Activated T-helper 1 cell treated with anti-CD3 and anti-CD28 coated beads, Interleukin-2, amount 50 U/mL, for 16 hours (primary cell): ENCODE results near the gene ATXN7L1.
"Not testable (repeated sequence)": the region's sequence is repeated elsewhere in the genome, so short reads cannot be mapped to it uniquely, and the experiment has no call there.

ENCODE experiments used
- DNase-seq, 2 donors: peaks; one replicate each; pipeline ENCODE4 v3.0.0-alpha.2; 2020; ENCODE audit warnings: low read depth in 1 of 2, low spot score in 1 of 2

ATXN7L1 gene

GRCh38 chr7:105623378-105623777 lies 253.0 kb downstream of the ATXN7L1 start:
- DNase-seq: no peak

- no peak for DNase-seq
Observed at GRCh38 chr7:105622106-105622731, 254.2 kb downstream of the ATXN7L1 start.

- no peak for DNase-seq
Observed at GRCh38 chr7:105621617-105622016, 254.8 kb downstream of the ATXN7L1 start.

GRCh38 chr7:105621176-105621575 lies 255.2 kb downstream of the ATXN7L1 start:
- DNase-seq: no peak

- no peak for DNase-seq
Observed at GRCh38 chr7:105619590-105619989, 256.8 kb downstream of the ATXN7L1 start.

GRCh38 chr7:105618016-105618296 lies 258.4 kb downstream of the ATXN7L1 start:
- no peak for DNase-seq

GRCh38 chr7:105617280-105618015 lies 259.0 kb downstream of the ATXN7L1 start:
- no peak for DNase-seq

- DNase-seq: no peak
Observed at GRCh38 chr7:105614341-105614840, 262.0 kb downstream of the ATXN7L1 start.

GRCh38 chr7:105613611-105614330 lies 262.6 kb downstream of the ATXN7L1 start:
- DNase-seq: no peak

- no peak for DNase-seq
Observed at GRCh38 chr7:105612806-105613205, 263.6 kb downstream of the ATXN7L1 start.

- DNase-seq: no peak
Observed at GRCh38 chr7:105611856-105612775, 264.3 kb downstream of the ATXN7L1 start.

- DNase-seq: no peak
Observed at GRCh38 chr7:105610165-105610930, 266.1 kb downstream of the ATXN7L1 start.

- DNase-seq: no peak
Observed at GRCh38 chr7:105602325-105603305, 273.8 kb downstream of the ATXN7L1 start.

- no peak for DNase-seq
Observed at GRCh38 chr7:105600720-105601550, 275.5 kb downstream of the ATXN7L1 start.

GRCh38 chr7:105599551-105599950 lies 276.8 kb downstream of the ATXN7L1 start:
- DNase-seq: no peak

GRCh38 chr7:105599080-105599479 lies 277.3 kb downstream of the ATXN7L1 start:
- DNase-seq: not testable (repeated sequence)

- no peak for DNase-seq
Observed at GRCh38 chr7:105596866-105597265, 279.5 kb downstream of the ATXN7L1 start.

- DNase-seq: no peak
Observed at GRCh38 chr7:105594034-105594433, 282.4 kb downstream of the ATXN7L1 start.
